DND-41 (cell line): ENCODE data around the gene HDGF.

Source experiments
- ATAC-seq: fragments of 200-7000 bp; cut with Tn5 transposase; 3 replicates; pipeline ENCODE4 v1.9.1; 2021; ENCODE audit warnings: low read depth; ENCODE audit not compliant: insufficient read depth
- DNase-seq: peaks from one replicate; pipeline ENCODE4 v3.0.0-alpha.2; 2020
- H2AFZ ChIP-seq: 2 replicates; pipeline ENCODE4 v1.6.0; 2012; ENCODE audit warnings: low read depth, low read length
- H3K27ac ChIP-seq: 2 replicates; pipeline ENCODE4 v1.5.1; 2012; ENCODE audit warnings: low read length, inconsistent platforms
- H3K27me3 ChIP-seq: fragments of 200-600 bp; sonication (generic); 2 replicates; pipeline ENCODE4 v1.6.0; 2012; ENCODE audit warnings: low read length, mild to moderate bottlenecking, inconsistent platforms; ENCODE audit not compliant: insufficient read depth, poor library complexity
- H3K36me3 ChIP-seq: 2 replicates; pipeline ENCODE4 v1.5.1; 2012; ENCODE audit warnings: low read length, inconsistent platforms; ENCODE audit not compliant: insufficient read depth
- H3K4me1 ChIP-seq: 2 replicates; pipeline ENCODE4 v1.5.1; 2012; ENCODE audit warnings: mild to moderate bottlenecking, low read length; ENCODE audit not compliant: insufficient read depth
- H3K4me2 ChIP-seq: 2 replicates; pipeline ENCODE4 v1.6.0; 2012; ENCODE audit warnings: mild to moderate bottlenecking, moderate library complexity, low read length, inconsistent platforms; ENCODE audit not compliant: insufficient read depth
- H3K4me3 ChIP-seq, 2 experiments: fragments of 200-600 bp in 1 of 2; shearing (Covaris generic) in 1 of 2; 2 replicates each; pipeline ENCODE4 v1.5.1; 2012 to 2016; ENCODE audit warnings: inconsistent platforms in 2 of 2, low read length in 2 of 2, mild to moderate bottlenecking in 2 of 2, low read depth in 1 of 2, moderate library complexity in 1 of 2
- H3K79me2 ChIP-seq: 2 replicates; pipeline ENCODE4 v1.6.0; 2012; ENCODE audit warnings: low read length, inconsistent platforms; ENCODE audit not compliant: insufficient read depth
- H3K9ac ChIP-seq: 2 replicates; pipeline ENCODE4 v1.6.0; 2012; ENCODE audit warnings: low read depth, mild to moderate bottlenecking, inconsistent platforms, low read length, moderate library complexity
- H3K9me3 ChIP-seq: 2 replicates; pipeline ENCODE4 v1.5.1; 2012; ENCODE audit warnings: low read length, moderate library complexity, mild to moderate bottlenecking, inconsistent platforms; ENCODE audit not compliant: insufficient read depth, severe bottlenecking
- H4K20me1 ChIP-seq: 2 replicates; pipeline ENCODE4 v1.6.0; 2012; ENCODE audit warnings: low read length; ENCODE audit not compliant: insufficient read depth
- CTCF ChIP-seq: IDR thresholded peaks from 2 replicates; pipeline ENCODE4 v1.5.1; 2012; ENCODE audit warnings: borderline replicate concordance, low read length, moderate library complexity, mild to moderate bottlenecking; ENCODE audit not compliant: poor library complexity, severe bottlenecking; ENCODE audit errors: extremely low read depth
- EZH2 ChIP-seq: IDR thresholded peaks from 3 replicates; pipeline ENCODE4 v1.6.1; 2012; ENCODE audit warnings: borderline replicate concordance, low read depth, mild to moderate bottlenecking, moderate library complexity, low read length, inconsistent platforms; ENCODE audit not compliant: severe bottlenecking

The HDGF gene

GRCh38 chr1:156694690-156694962 lies 56.8 kb downstream of the HDGF start:
- H3K4me2 ChIP-seq = no peak overlapping the region
- no peaks in the 10 kb centered on the region for H3K9me3 ChIP-seq
- H4K20me1 ChIP-seq = peaks cover 19% of the 10 kb centered on the region
- peaks cover 7% of the 10 kb centered on the region for H3K4me1 ChIP-seq
- DNase-seq (no peak), ATAC-seq (no peak)
- no peak overlapping the region for H2AFZ ChIP-seq
- no peak overlapping the region for H3K27ac ChIP-seq
- H3K36me3 ChIP-seq = no peaks in the 10 kb centered on the region
- H3K9ac ChIP-seq = no peak overlapping the region
- H3K79me2 ChIP-seq = no peaks in the 10 kb centered on the region
- H3K4me3 ChIP-seq = no peak overlapping the region
- TF ChIP-seq CTCF = no peak
- no peak for TF ChIP-seq EZH2
- peaks cover 50% of the 10 kb centered on the region for H3K27me3 ChIP-seq

- no peak overlapping the region for H3K4me3 ChIP-seq
- H3K9me3 ChIP-seq = no peaks in the 10 kb centered on the region
- no peak overlapping the region for H3K27ac ChIP-seq
- no peak overlapping the region for H2AFZ ChIP-seq
- H3K36me3 ChIP-seq = no peaks in the 10 kb centered on the region
- H4K20me1 ChIP-seq = peaks cover 19% of the 10 kb centered on the region
- H3K27me3 ChIP-seq = peaks cover 48% of the 10 kb centered on the region
- H3K4me1 ChIP-seq = peaks cover 12% of the 10 kb centered on the region
- DNase-seq = no peak
- TF ChIP-seq EZH2 (no peak), CTCF (no peak)
- H3K79me2 ChIP-seq = no peaks in the 10 kb centered on the region
- ATAC-seq = no peak
- no peak overlapping the region for H3K4me2 ChIP-seq
- no peak overlapping the region for H3K9ac ChIP-seq
These were observed 57.4 kb downstream of the HDGF start for GRCh38 chr1:156693848-156694689.

- H3K4me3 ChIP-seq = no peak overlapping the region
- ATAC-seq (peak; percentile 39), DNase-seq (peak; percentile 64)
- no peaks in the 10 kb centered on the region for H3K79me2 ChIP-seq
- H3K9ac ChIP-seq = no peak overlapping the region
- no peak overlapping the region for H2AFZ ChIP-seq
- H3K27ac ChIP-seq = no peak overlapping the region
- H3K4me1 ChIP-seq = peaks cover 14% of the 10 kb centered on the region
- no peak overlapping the region for H3K4me2 ChIP-seq
- no peak for TF ChIP-seq EZH2
- TF ChIP-seq CTCF = no peak
- H3K27me3 ChIP-seq = peaks cover 47% of the 10 kb centered on the region
- H3K9me3 ChIP-seq = no peaks in the 10 kb centered on the region
- H4K20me1 ChIP-seq = peaks cover 19% of the 10 kb centered on the region
- no peaks in the 10 kb centered on the region for H3K36me3 ChIP-seq
These were observed 58.3 kb downstream of the HDGF start for GRCh38 chr1:156692925-156693847.
